Activated CD8-positive, alpha-beta T cell treated with anti-CD3 and anti-CD28 coated beads, Interleukin-2, amount 10 ng/mL, durations not matched to agents 7 days and 5 days (primary cell): ENCODE measurements around the gene PRRX2. TPM values are rescaled to one million over a fixed set of nuclear protein-coding genes. Genes with fewer than 3 reads are reported as not detected.
"Not testable (repeated sequence)": the region's sequence is repeated elsewhere in the genome, so short reads cannot be mapped to it uniquely, and the experiment has no call there.

Experiments used
- ATAC-seq: fragments of 150-1000 bp; cut with Tn5 transposase; one replicate; pipeline ENCODE4 v1.10.0; 2021; ENCODE audit warnings: moderate library complexity
- CTCF ChIA-PET: fragments of 350-600 bp; sonication (Branson Sonifier 250); formaldehyde crosslinking; loops from one replicate; lab custom pipeline; 2021; ENCODE audit warnings: antibody characterized with exemption; lab: Charles Lee
- POLR2A ChIA-PET: fragments of 350-600 bp; sonication (Branson Sonifier 250); formaldehyde crosslinking; loops from one replicate; lab custom pipeline; 2021; ENCODE audit warnings: antibody characterized with exemption; lab: Charles Lee
- DNase-seq: peaks from one replicate; pipeline ENCODE4 v3.0.0-alpha.2; 2020
- H3K27ac Mint-ChIP-seq: one replicate; pipeline ENCODE4 v1.8.0; 2021; ENCODE audit warnings: mild to moderate bottlenecking, mixed read lengths
- H3K27me3 Mint-ChIP-seq: one replicate; pipeline ENCODE4 v1.8.0; 2021; ENCODE audit warnings: low read depth, mixed read lengths
- H3K36me3 Mint-ChIP-seq: one replicate; pipeline ENCODE4 v1.8.0; 2021; ENCODE audit warnings: low read depth, mixed read lengths
- H3K4me1 Mint-ChIP-seq: one replicate; pipeline ENCODE4 v1.8.0; 2021; ENCODE audit warnings: low read depth, mixed read lengths
- H3K4me3 Mint-ChIP-seq: one replicate; pipeline ENCODE4 v1.8.0; 2021; ENCODE audit warnings: mild to moderate bottlenecking, mixed read lengths
- H3K9me3 Mint-ChIP-seq: one replicate; pipeline ENCODE4 v1.8.0; 2022; ENCODE audit warnings: mixed read lengths; ENCODE audit not compliant: insufficient read depth
- total RNA-seq, 2 experiments: library from RNA; stranded (reverse); gene quantifications; one replicate each; pipeline ENCODE4 v1.2.3, GENCODE V29; 2021

PRRX2 gene
- total RNA-seq, 2 experiments from 2014 or later: 0.21 TPM; not detected in 1

GRCh38 chr9:129762370-129762984, 97.0 kb downstream of the PRRX2 start:
- H3K4me3 Mint-ChIP-seq, ATAC-seq, POLR2A ChIA-PET, H3K36me3 Mint-ChIP-seq, H3K27me3 Mint-ChIP-seq, H3K4me1 Mint-ChIP-seq, DNase-seq, H3K27ac Mint-ChIP-seq, H3K9me3 Mint-ChIP-seq: not testable (repeated sequence)
- CTCF ChIA-PET: interaction anchor here (0.9 to 1.0 kb wide), 2 partner anchors 24 to 35 kb away, joined by 3 to 4 read pairs; no protein-coding TSS in a partner anchor

GRCh38 chr9:129762985-129763926, 97.8 kb downstream of the PRRX2 start:
- POLR2A ChIA-PET: no interaction called here
- Mint-ChIP-seq H3K27me3 (peaks cover 5% of the 10 kb centered on the region), H3K4me3 (no peak overlapping the region), H3K36me3 (no peaks in the 10 kb centered on the region), H3K4me1 (peaks cover 2% of the 10 kb centered on the region), H3K9me3 (no peaks in the 10 kb centered on the region), H3K27ac (no peak overlapping the region)
- ATAC-seq: no peak
- DNase-seq: no peak
- CTCF ChIA-PET: interaction anchor here (0.9 to 1.1 kb wide), 3 partner anchors 23 to 36 kb away, joined by 3 to 4 read pairs (median 4); no protein-coding TSS in a partner anchor

DNA sequence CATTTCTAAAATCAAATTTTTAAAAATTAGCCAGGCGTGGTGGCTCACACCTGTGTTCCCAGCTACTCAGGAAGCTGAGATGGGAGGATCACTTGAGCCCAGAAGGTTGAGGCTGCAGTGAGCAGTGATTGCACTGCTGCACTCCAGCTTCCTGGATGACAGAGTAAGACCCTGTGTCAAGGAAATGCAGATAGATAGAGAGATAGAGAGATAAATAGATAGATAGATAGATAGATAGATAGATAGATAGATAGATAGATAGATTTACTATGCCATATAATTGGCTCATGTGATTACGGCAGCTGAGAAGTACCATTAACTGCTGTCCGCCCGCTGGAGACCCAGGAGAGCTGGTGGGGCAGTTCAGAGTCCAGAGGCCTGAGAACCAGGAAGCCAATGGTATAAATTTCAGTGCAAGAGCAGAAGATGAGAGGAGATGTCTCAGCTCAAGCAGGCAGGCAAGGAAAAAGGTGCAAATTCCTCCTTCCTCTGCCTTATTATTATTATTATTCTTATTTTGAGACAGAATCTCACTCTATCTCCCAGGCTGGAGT, 100.4 kb downstream of the PRRX2 start:
- H3K4me1 Mint-ChIP-seq: peaks cover 3% of the 10 kb centered on the region
- ATAC-seq (no peak), DNase-seq (no peak)
- H3K9me3 Mint-ChIP-seq: no peaks in the 10 kb centered on the region
- peaks cover 8% of the 10 kb centered on the region for H3K27me3 Mint-ChIP-seq
- no peaks in the 10 kb centered on the region for H3K36me3 Mint-ChIP-seq
- no peak overlapping the region for H3K27ac Mint-ChIP-seq
- H3K4me3 Mint-ChIP-seq: no peak overlapping the region
- ChIA-PET POLR2A (no interaction called here), CTCF (interaction anchor here (0.9 kb wide), 1 partner anchor 26 kb away, joined by 3 read pairs; no protein-coding TSS in a partner anchor)

- peaks cover 5% of the 10 kb centered on the region for H3K27me3 Mint-ChIP-seq
- H3K36me3 Mint-ChIP-seq: no peaks in the 10 kb centered on the region
- H3K4me3 Mint-ChIP-seq: no peak overlapping the region
- no peak overlapping the region for H3K27ac Mint-ChIP-seq
- ATAC-seq (no peak), DNase-seq (no peak)
- H3K9me3 Mint-ChIP-seq: no peaks in the 10 kb centered on the region
- peaks cover 3% of the 10 kb centered on the region for H3K4me1 Mint-ChIP-seq
- CTCF ChIA-PET: interaction anchor here (1.2 kb wide), 1 partner anchor 31 kb away, joined by 6 read pairs; no protein-coding TSS in a partner anchor
- POLR2A ChIA-PET: no interaction called here
These were observed 103.0 kb downstream of the PRRX2 start for GRCh38 chr9:129768486-129768885.

GRCh38 chr9:129769669-129770068, 104.2 kb downstream of the PRRX2 start:
- no peaks in the 10 kb centered on the region for H3K36me3 Mint-ChIP-seq
- no peak for ATAC-seq
- H3K27me3 Mint-ChIP-seq: peaks cover 3% of the 10 kb centered on the region
- H3K27ac Mint-ChIP-seq: no peak overlapping the region
- no peak overlapping the region for H3K4me3 Mint-ChIP-seq
- H3K9me3 Mint-ChIP-seq: no peaks in the 10 kb centered on the region
- peaks cover 3% of the 10 kb centered on the region for H3K4me1 Mint-ChIP-seq
- DNase-seq: no peak
- ChIA-PET POLR2A (no interaction called here), CTCF (interaction anchor here (1.2 kb wide), 1 partner anchor 32 kb away, joined by 6 read pairs; no protein-coding TSS in a partner anchor)

- Mint-ChIP-seq H3K4me1 (peaks cover 3% of the 10 kb centered on the region), H3K27me3 (peaks cover 3% of the 10 kb centered on the region), H3K36me3 (no peaks in the 10 kb centered on the region), H3K27ac (no peak overlapping the region), H3K9me3 (no peaks in the 10 kb centered on the region), H3K4me3 (no peak overlapping the region)
- CTCF ChIA-PET: interaction anchor here (2.4 kb wide), 1 partner anchor 44 kb away, joined by 7 read pairs; no protein-coding TSS in a partner anchor
- ATAC-seq: no peak
- POLR2A ChIA-PET: no interaction called here
- DNase-seq: no peak
These were observed 105.3 kb downstream of the PRRX2 start for GRCh38 chr9:129770741-129771140.

Other genes with a start within 250 kb of the PRRX2 start
- gene C9orf50, start 44.5 kb upstream of the PRRX2 start, total RNA-seq: not detected
- 10 to 100 TPM; 36.2 to 39.2 TPM for gene NTMT1, start 39.5 kb upstream of the PRRX2 start, total RNA-seq
- 10 to 100 TPM; 25.4 to 27.7 TPM for gene ASB6, start 23.5 kb upstream of the PRRX2 start, total RNA-seq
- gene PTGES, start 87.4 kb downstream of the PRRX2 start, total RNA-seq: not detected
- gene TOR1B, start 137.5 kb downstream of the PRRX2 start, total RNA-seq: 10 to 100 TPM; 22.1 to 24.4 TPM
- 10 to 100 TPM; 54.6 to 58.4 TPM for gene TOR1A, start 158.5 kb downstream of the PRRX2 start, total RNA-seq
- gene C9orf78, start 169.6 kb downstream of the PRRX2 start, total RNA-seq: 10 to 100 TPM; 89.7 to 91.7 TPM
- 10 to 100 TPM; 86.2 to 87.4 TPM for gene USP20, start 169.8 kb downstream of the PRRX2 start, total RNA-seq